ENCODE measurements around the gene MBLAC1.

Gene MBLAC1

DNA sequence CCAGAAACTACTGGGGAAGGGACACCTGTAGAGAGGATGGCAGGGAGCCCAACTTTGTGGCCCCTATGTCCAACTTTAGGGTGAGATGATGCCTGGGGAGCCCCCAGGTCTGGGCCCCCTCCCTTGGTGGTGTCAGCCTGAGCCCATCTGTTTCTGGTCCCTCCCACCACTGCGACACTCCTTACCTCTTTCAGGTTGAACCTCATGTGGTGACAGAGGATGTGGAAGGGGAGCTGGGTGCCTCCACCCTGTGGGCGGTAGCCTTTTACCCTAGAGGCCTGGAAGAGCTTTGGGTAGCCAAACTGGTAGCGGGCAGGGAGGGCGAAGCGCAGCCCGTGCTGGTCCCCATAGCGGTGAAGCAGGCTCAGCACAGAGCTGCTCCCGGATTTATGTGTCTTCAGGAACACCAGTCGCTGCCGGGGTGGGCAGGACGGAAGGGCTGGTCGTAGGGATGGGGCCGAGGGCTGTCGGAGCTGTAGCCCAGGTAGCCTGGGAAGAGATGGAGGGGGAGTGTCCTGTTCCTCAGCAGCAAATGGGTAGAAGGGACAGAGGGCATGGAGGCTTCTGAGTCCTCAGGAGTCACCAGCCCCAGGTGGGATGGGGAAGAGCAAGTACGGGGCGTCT is 39.7 kb downstream of the MBLAC1 start:
- peaks cover 90% of the 10 kb centered on the region for H3K4me1 Mint-ChIP-seq
- no peaks in the 10 kb centered on the region for H3K27me3 Mint-ChIP-seq
- H3K36me3 Mint-ChIP-seq, result no peaks in the 10 kb centered on the region
- peak overlapping the region; percentile 94 for H3K27ac Mint-ChIP-seq
- peak overlapping the region; percentile 87 for H3K4me3 Mint-ChIP-seq
- no peaks in the 10 kb centered on the region for H3K9me3 Mint-ChIP-seq

DNA sequence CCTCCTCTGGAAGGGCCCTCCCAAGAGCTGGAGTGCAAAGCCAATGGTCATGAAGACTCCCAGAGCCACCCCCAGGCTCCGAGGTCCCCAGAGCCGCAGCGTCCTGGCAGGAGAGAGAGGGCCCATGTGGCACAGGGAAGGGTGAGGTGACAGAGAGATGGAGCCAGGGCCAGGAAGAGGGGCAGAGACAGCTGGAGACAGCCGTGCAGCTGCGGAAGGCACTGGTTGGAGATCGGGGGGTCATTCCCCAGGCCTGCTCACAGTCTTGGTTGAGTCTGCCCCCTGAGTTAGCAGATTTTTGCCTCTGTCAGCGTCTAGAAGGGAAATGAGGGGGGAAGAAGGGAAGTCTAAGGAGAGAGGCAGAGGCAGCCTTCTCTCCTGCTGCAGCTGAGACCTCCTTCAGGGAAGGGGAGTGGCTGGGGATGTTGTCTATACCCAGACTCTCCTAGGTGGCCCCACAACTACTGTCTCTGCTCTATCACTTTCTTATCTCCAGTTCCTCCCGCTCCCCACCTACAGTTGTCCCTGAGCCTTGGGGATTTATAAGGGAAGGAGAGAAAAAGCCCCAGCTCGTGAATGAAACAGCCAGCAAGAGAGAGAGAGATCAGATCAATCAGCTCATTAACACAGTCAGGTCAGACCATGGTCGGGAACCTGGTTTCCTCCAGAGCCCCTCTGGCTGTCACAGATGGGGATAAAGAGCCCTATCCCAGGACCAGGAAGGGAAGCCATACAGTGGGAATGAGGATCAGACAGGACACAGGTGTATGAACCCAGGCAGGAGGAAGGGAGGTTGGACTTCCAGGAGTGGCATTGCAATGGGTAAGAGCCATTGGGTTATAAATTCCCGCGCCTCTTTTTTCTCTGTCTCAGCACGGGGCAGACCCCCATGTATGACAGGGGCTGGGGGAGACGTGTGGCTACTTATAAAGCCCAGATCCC is 40.5 kb downstream of the MBLAC1 start:
- Mint-ChIP-seq H3K4me3 (peak overlapping the region; percentile 87), H3K4me1 (peaks cover 88% of the 10 kb centered on the region), H3K9me3 (no peaks in the 10 kb centered on the region)

DNA sequence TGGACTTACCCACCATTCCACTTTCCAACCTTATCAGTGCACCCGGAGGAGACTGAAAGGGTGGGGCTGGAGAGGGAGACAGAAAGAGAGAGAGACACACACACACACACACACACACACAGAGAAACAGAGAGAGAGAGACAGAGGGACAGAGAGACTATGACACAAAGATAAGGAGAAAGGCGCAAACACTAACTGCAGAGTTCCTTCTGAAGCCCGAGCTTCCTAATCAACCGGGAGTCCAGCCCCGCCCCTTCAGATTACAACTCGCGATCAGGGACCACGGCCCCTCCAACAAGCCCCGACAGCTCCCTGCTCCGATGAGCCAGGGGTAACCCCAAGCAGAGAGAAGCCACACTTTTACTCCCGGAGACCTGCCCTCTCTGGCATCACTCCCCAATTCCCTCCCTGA is 41.2 kb downstream of the MBLAC1 start:
- H3K27ac Mint-ChIP-seq, result peak overlapping the region; percentile 89

More for the DNA sequence above, 40.5 kb downstream of the MBLAC1 start:
- no peaks in the 10 kb centered on the region for H3K36me3 Mint-ChIP-seq
- H3K27me3 Mint-ChIP-seq, result no peaks in the 10 kb centered on the region
- H3K27ac Mint-ChIP-seq, result peak overlapping the region; percentile 94

DNA sequence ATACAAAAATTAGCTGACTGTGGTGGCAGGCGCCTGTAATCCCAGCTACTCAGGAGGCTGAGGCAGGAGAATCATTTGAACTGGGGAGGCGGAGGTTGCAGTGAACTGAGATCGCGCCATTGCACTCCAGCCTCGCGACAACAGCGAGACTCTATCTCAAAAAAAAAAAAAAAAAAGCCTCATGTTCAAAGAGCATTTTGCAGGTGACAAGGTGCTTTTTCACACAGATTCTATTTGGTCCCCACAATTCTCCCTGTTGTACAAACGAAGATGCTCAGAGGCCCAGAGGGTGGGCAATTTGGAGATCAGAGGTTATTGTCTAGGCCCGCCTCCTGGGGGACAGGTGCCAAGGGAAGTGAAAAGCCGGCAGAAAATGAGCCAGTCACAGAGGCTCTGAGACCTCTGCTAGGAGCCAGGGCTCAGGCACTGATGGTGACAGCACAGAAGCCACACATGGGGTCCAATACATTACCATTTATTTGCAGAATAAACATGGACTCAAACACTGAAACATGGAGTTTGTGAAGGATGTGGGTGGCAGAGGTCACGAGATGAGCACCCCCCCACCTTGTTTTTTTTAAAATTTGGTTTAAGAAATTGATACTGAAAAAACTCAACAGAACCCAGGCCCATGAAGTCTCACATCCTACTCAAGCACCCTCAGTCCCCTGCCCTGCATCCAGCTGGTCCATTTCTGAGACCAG is 42.5 kb downstream of the MBLAC1 start:
- Mint-ChIP-seq H3K27ac (peak overlapping the region; percentile 65), H3K4me1 (peaks cover 72% of the 10 kb centered on the region)

More for the DNA sequence above, 41.2 kb downstream of the MBLAC1 start:
- Mint-ChIP-seq H3K4me1 (peaks cover 82% of the 10 kb centered on the region), H3K9me3 (no peaks in the 10 kb centered on the region), H3K36me3 (no peaks in the 10 kb centered on the region), H3K27me3 (no peaks in the 10 kb centered on the region), H3K4me3 (peak overlapping the region; percentile 87)

GRCh38 chr7:100170101-100170897 is 43.5 kb downstream of the MBLAC1 start:
- no peaks in the 10 kb centered on the region for H3K36me3 Mint-ChIP-seq
- H3K4me3 Mint-ChIP-seq, result peak overlapping the region; percentile 85
- no peaks in the 10 kb centered on the region for H3K27me3 Mint-ChIP-seq
- H3K9me3 Mint-ChIP-seq, result no peaks in the 10 kb centered on the region
- H3K4me1 Mint-ChIP-seq, result peaks cover 70% of the 10 kb centered on the region
- H3K27ac Mint-ChIP-seq, result peak overlapping the region; percentile 90

More for the DNA sequence above, 42.5 kb downstream of the MBLAC1 start:
- Mint-ChIP-seq H3K27me3 (no peaks in the 10 kb centered on the region), H3K9me3 (no peaks in the 10 kb centered on the region), H3K4me3 (peak overlapping the region; percentile 87), H3K36me3 (no peaks in the 10 kb centered on the region)

- Mint-ChIP-seq H3K9me3 (no peaks in the 10 kb centered on the region), H3K27ac (peak overlapping the region; percentile 90), H3K4me3 (peak overlapping the region; percentile 85), H3K4me1 (peaks cover 67% of the 10 kb centered on the region), H3K27me3 (no peaks in the 10 kb centered on the region), H3K36me3 (no peaks in the 10 kb centered on the region)
These were observed 44.4 kb downstream of the MBLAC1 start for GRCh38 chr7:100171087-100171681.

GRCh38 chr7:100171840-100172239 is 45.1 kb downstream of the MBLAC1 start:
- peaks cover 67% of the 10 kb centered on the region for H3K4me1 Mint-ChIP-seq

DNA sequence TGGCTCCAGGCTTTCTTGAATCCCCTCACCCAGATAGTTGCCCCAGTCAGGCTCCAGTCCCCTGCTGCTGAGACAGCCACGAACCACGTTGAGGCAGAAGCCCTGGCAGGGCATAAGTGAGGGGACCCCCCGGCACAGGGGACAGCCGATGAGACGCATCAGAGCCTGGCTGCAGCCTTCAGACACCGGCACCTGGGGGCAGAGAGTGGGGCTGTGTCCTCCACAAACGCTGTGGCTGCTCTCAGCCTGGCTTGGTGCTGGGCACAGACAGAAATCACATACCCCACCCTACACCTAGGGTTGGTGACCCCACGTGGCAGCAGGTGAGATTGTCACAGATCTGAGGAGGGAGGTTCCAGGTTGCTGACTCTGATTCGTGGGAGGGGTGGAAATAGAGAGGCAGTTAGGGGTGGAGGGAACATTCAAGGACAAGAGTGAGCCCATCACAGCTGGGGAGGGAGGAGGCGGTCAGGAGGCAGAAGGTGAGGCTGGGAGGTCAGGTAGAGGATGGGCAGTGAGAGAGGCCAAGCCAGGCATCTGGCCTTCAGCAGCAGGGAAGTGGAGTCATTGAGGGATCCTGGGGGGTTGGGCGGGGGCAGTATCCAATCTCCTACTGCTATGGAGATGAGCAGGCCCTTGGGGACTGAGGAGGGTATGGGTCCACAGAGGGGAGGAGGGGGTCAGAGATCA is 47.2 kb downstream of the MBLAC1 start:
- H3K27ac Mint-ChIP-seq, result peak overlapping the region; percentile 4
- H3K4me1 Mint-ChIP-seq, result peaks cover 52% of the 10 kb centered on the region
- H3K27me3 Mint-ChIP-seq, result no peaks in the 10 kb centered on the region
- no peak overlapping the region for H3K4me3 Mint-ChIP-seq
- H3K9me3 Mint-ChIP-seq, result no peaks in the 10 kb centered on the region
- no peaks in the 10 kb centered on the region for H3K36me3 Mint-ChIP-seq

More at GRCh38 chr7:100171840-100172239, 45.1 kb downstream of the MBLAC1 start:
- H3K27me3 Mint-ChIP-seq, result no peaks in the 10 kb centered on the region
- peak overlapping the region; percentile 79 for H3K4me3 Mint-ChIP-seq
- no peaks in the 10 kb centered on the region for H3K9me3 Mint-ChIP-seq
- no peaks in the 10 kb centered on the region for H3K36me3 Mint-ChIP-seq
- H3K27ac Mint-ChIP-seq, result peak overlapping the region; percentile 51

DNA sequence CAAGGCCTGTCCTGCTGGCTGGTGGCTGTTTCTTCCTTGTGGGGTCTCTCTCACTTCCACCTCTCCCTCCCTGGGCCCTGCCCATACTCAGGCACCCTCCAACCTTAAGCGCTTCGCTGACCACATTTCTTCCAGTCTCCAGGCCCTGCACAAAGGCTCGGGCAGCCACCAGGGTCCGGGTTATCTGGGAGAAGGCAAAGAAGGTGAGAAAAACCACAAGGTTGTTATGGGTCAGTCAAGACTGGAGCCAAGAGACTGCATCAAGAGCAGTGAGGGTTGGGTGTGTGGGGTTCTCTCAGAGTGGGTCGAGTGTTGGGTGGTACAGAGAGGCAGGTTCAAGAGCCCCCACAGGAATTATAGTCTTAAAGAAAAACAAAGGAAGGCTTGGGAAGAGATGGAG is 47.8 kb downstream of the MBLAC1 start:
- H3K36me3 Mint-ChIP-seq, result no peaks in the 10 kb centered on the region
- no peaks in the 10 kb centered on the region for H3K9me3 Mint-ChIP-seq
- H3K27me3 Mint-ChIP-seq, result no peaks in the 10 kb centered on the region
- no peak overlapping the region for H3K27ac Mint-ChIP-seq
- peaks cover 45% of the 10 kb centered on the region for H3K4me1 Mint-ChIP-seq
- no peak overlapping the region for H3K4me3 Mint-ChIP-seq

- Mint-ChIP-seq H3K4me3 (peak overlapping the region; percentile 6), H3K27me3 (no peaks in the 10 kb centered on the region), H3K4me1 (peaks cover 40% of the 10 kb centered on the region), H3K9me3 (no peaks in the 10 kb centered on the region), H3K36me3 (no peaks in the 10 kb centered on the region), H3K27ac (no peak overlapping the region)
These were observed 48.6 kb downstream of the MBLAC1 start for GRCh38 chr7:100175296-100175935.

GRCh38 chr7:100176096-100177044 is 49.6 kb downstream of the MBLAC1 start:
- Mint-ChIP-seq H3K9me3 (no peaks in the 10 kb centered on the region), H3K27ac (peak overlapping the region; percentile 62), H3K36me3 (no peaks in the 10 kb centered on the region), H3K27me3 (no peaks in the 10 kb centered on the region), H3K4me3 (peak overlapping the region; percentile 79), H3K4me1 (peaks cover 43% of the 10 kb centered on the region)

DNA sequence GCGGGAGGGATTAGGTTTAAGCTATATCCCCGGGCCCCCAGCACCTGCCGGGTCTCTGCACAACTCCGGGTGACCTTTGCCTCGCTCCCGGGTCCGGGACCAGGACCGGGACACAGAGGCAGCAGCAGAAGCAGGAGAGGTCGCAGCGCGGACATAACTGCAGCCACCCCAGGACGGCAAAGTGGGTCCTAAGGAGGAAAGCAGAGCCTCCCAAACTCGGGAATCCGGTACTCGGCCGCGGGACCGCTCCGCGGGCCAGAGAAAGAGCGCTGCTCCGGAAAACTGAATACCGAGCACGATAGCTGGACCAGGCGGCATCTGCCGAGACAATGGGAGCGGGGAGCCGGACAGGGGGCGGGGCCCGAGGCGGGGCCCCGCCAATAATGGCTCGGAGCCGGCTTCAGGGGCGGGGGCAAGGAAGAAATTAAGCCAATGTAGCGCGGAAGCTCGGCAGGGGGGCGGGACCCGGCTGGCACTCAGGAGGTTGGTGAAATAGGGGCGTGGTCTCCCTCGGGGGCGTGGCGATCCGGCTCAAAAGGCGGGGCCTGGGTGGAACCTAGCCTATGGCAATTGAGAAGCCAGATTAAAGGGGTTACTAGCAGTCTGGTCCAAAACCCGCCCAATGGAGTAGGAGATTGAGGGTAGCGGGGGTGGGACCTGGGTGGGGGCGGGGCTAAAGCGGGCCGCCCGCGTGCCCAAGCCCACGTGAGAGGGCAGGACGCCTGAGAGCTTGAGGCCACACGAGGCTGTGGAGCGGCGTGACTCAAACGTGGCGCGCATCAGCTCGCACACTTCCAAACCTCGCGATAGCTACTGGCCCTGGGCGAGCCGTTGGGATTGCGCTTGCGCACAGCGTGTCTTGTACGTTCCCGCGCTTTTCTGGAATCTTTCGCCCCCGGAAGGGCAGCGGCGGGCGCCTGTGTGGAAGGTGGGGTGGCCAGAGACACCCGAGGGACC is 50.6 kb downstream of the MBLAC1 start, which contains the start of the genes GPC2 and STAG3:
Gene GPC2 (minus strand): TSS at position 337 of the 957 bp plus-strand sequence. CDS start 182 bp downstream, at position 155.
Gene STAG3 (plus strand): TSS at position 874 of the 957 bp plus-strand sequence. CDS start 2,639 bp downstream, outside the sequence.
- Mint-ChIP-seq H3K4me1 (peaks cover 49% of the 10 kb centered on the region), H3K27ac (peak within 1 kb of the TSS; percentile 62), H3K9me3 (no peaks in the 10 kb centered on the region), H3K27me3 (no peaks in the 10 kb centered on the region), H3K36me3 (no peaks in the 10 kb centered on the region), H3K4me3 (peak within 1 kb of the TSS; percentile 79)
